ENCODE data around the gene HNRNPA1. TPM values are rescaled to one million over a fixed set of nuclear protein-coding genes. Genes with fewer than 3 reads are reported as not detected.
"Not testable (repeated sequence)": the region's sequence is repeated elsewhere in the genome, so short reads cannot be mapped to it uniquely, and the experiment has no call there.

HNRNPA1 gene
- total and polyA plus RNA-seq, 2 donors (not counting 1 experiment from before 2014, with no cell fraction given) = 311 to 1,057 TPM

DNA sequence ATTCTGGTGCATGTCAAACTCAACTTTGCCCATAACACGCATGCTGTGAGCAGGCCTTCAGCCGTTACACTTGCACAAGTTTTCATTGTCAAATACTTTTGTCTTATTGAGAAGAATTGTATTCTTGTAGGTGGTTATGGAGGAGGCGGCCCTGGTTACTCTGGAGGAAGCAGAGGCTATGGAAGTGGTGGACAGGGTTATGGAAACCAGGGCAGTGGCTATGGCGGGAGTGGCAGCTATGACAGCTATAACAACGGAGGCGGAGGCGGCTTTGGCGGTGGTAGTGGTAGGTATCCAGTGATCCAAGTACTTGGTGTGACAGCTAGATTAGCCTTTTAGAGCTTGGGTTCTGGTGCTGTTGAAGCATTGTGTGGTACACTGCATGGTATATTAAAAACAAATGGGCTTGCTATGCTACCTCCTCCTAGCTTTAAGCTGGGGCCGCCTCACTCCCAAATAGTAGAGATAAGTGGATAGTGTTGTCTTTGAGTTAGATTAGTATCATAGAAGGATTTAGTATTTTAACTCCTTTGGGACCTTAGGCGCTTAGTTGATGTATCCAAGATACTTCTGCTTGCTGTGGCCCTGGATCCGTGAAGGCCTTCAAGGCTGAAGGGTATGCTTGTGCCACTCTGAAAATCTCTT is 2.5 kb downstream of the HNRNPA1 start:
- TF ChIP-seq CTCF (conservative IDR thresholded peaks at IDR 0.05 in 1 of 2, IDR thresholded peaks at IDR 0.05 in 1 of 2; ENCODE audit: low read depth in 1 of 2, low read length in 2 of 2) (no peak), EZH2 (IDR thresholded peaks at IDR 0.05; ENCODE audit: low read length, missing control alignments) (no peak)
- Histone ChIP-seq H3K27me3 (ENCODE audit: control insufficient read depth, insufficient read depth, low read length) (no peaks in the 10 kb centered on the region), H2AFZ (ENCODE audit: low read length) (no peak overlapping the region), H3K27ac (ENCODE audit: insufficient read depth, low read length) (no peak overlapping the region), H3K79me2 (ENCODE audit: control insufficient read depth, insufficient read depth, low read length) (peaks cover 58% of the 10 kb centered on the region), H3K9me3 (ENCODE audit: control insufficient read depth, insufficient read depth, low read depth, low read length) (no peaks in the 10 kb centered on the region), H3K4me3 (replicated peaks in 1 of 4; ENCODE audit: control extremely low read depth in 1 of 4, insufficient read depth in 1 of 4, low read depth in 3 of 4, low read length in 4 of 4) (peak overlapping the region; percentile 81 to 99 (median 94)), H4K20me1 (ENCODE audit: control insufficient read depth, extremely low read depth, insufficient read depth, low read length) (peaks cover 3% of the 10 kb centered on the region), H3K9ac (ENCODE audit: insufficient read depth, low read length) (no peak overlapping the region), H3K4me1 (ENCODE audit: control insufficient read depth, extremely low read depth, insufficient read depth, low read length) (peaks cover 8% of the 10 kb centered on the region), H3K4me2 (ENCODE audit: extremely low read depth, insufficient read depth, low read length) (peak overlapping the region; percentile 85), H3K36me3 (ENCODE audit: control insufficient read depth, insufficient read depth, low read length) (peaks cover 15% of the 10 kb centered on the region)
- DNase-seq (ENCODE audit: low read depth in 2 of 2) = no peak

- H3K27ac ChIP-seq (ENCODE audit: insufficient read depth, low read length); H4K20me1 ChIP-seq (ENCODE audit: control insufficient read depth, extremely low read depth, insufficient read depth, low read length); H3K4me1 ChIP-seq (ENCODE audit: control insufficient read depth, extremely low read depth, insufficient read depth, low read length); DNase-seq (ENCODE audit: low read depth in 2 of 2); H3K27me3 ChIP-seq (ENCODE audit: control insufficient read depth, insufficient read depth, low read length); H3K9me3 ChIP-seq (ENCODE audit: control insufficient read depth, insufficient read depth, low read depth, low read length); H2AFZ ChIP-seq (ENCODE audit: low read length); H3K9ac ChIP-seq (ENCODE audit: insufficient read depth, low read length): not testable (repeated sequence)
- peak overlapping the region; percentile 85 for H3K4me2 ChIP-seq (ENCODE audit: extremely low read depth, insufficient read depth, low read length)
- peak overlapping the region; percentile 81 to 99 (median 94) for H3K4me3 ChIP-seq (replicated peaks in 1 of 4; ENCODE audit: control extremely low read depth in 1 of 4, insufficient read depth in 1 of 4, low read depth in 3 of 4, low read length in 4 of 4)
- H3K36me3 ChIP-seq (ENCODE audit: control insufficient read depth, insufficient read depth, low read length) = peaks cover 15% of the 10 kb centered on the region
- H3K79me2 ChIP-seq (ENCODE audit: control insufficient read depth, insufficient read depth, low read length) = peaks cover 46% of the 10 kb centered on the region
Measured at GRCh38 chr12:54284070-54284780, 3.7 kb downstream of the HNRNPA1 start.

GRCh38 chr12:54285150-54286041 is 4.9 kb downstream of the HNRNPA1 start:
- Histone ChIP-seq H3K9ac (ENCODE audit: insufficient read depth, low read length) (no peak overlapping the region), H3K36me3 (ENCODE audit: control insufficient read depth, insufficient read depth, low read length) (peaks cover 15% of the 10 kb centered on the region)
- DNase-seq (ENCODE audit: low read depth in 2 of 2) = no peak

More at GRCh38 chr12:54285150-54286041, 4.9 kb downstream of the HNRNPA1 start:
- Histone ChIP-seq H3K4me3 (replicated peaks in 1 of 4; ENCODE audit: control extremely low read depth in 1 of 4, insufficient read depth in 1 of 4, low read depth in 3 of 4, low read length in 4 of 4) (peak overlapping the region in 3 of 4 experiments; percentile 8 to 44 (median 11)), H3K27me3 (ENCODE audit: control insufficient read depth, insufficient read depth, low read length) (no peaks in the 10 kb centered on the region), H4K20me1 (ENCODE audit: control insufficient read depth, extremely low read depth, insufficient read depth, low read length) (peaks cover 3% of the 10 kb centered on the region), H3K4me1 (ENCODE audit: control insufficient read depth, extremely low read depth, insufficient read depth, low read length) (peaks cover 8% of the 10 kb centered on the region), H2AFZ (ENCODE audit: low read length) (no peak overlapping the region), H3K79me2 (ENCODE audit: control insufficient read depth, insufficient read depth, low read length) (peaks cover 45% of the 10 kb centered on the region), H3K27ac (ENCODE audit: insufficient read depth, low read length) (no peak overlapping the region), H3K9me3 (ENCODE audit: control insufficient read depth, insufficient read depth, low read depth, low read length) (no peaks in the 10 kb centered on the region), H3K4me2 (ENCODE audit: extremely low read depth, insufficient read depth, low read length) (peak overlapping the region; percentile 44)
- TF ChIP-seq CTCF (conservative IDR thresholded peaks at IDR 0.05 in 1 of 2, IDR thresholded peaks at IDR 0.05 in 1 of 2; ENCODE audit: low read depth in 1 of 2, low read length in 2 of 2) (peak in 1 of 2 donors; percentile 46), EZH2 (IDR thresholded peaks at IDR 0.05; ENCODE audit: low read length, missing control alignments) (no peak)
